ENCODE measurements around the gene PCDHGA9. TPM values are rescaled to one million over a fixed set of nuclear protein-coding genes. Genes with fewer than 3 reads are reported as not detected.
"Not testable (repeated sequence)": the region's sequence is repeated elsewhere in the genome, so short reads cannot be mapped to it uniquely, and the experiment has no call there.

Gene PCDHGA9
- polyA plus RNA-seq, 12 donors, result 2.8 to 5.2 (median 4.2) TPM; not detected in 1

DNA sequence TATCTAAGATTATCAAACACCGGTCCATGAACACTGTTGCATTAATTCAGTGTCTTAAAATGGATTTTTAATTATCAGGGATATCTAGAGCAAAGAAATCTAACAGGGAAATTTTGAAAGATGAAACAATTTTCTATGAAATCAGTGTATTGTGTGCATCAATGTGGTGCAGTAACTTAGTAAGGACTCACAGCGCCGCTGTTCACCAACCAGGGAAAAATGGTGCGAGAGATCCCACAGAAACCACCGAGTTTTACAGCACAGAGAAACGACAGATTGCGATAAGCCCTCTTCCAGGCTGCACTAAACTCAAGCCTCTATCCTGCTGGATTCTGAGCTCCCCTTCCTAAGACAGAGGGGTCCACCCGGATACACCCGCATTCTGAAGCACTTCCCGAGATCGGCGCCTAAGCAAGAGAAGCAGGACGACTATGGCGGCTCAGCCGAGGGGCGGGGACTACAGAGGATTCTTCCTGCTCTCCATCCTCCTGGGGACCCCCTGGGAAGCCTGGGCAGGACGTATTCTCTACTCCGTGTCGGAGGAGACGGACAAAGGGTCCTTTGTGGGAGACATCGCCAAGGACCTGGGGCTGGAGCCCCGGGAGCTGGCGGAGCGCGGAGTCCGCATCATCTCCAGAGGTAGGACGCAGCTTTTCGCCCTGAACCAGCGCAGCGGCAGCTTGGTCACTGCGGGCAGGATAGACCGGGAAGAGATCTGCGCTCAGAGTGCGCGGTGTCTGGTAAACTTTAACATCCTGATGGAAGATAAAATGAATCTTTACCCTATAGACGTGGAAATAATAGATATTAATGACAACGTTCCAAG lies 19.9 kb upstream of the PCDHGA9 start, which contains the start of gene PCDHGA7:
PCDHGA7 (plus strand) TSS at position 274 of the 826 bp plus-strand sequence; CDS start at position 432, 158 bp downstream.
- no peak for DNase-seq

- no peak for DNase-seq
These were observed 19.2 kb upstream of the PCDHGA9 start for GRCh38 chr5:141383345-141383744.

- no peak for DNase-seq
These were observed 17.9 kb upstream of the PCDHGA9 start for GRCh38 chr5:141384471-141385267.

DNA sequence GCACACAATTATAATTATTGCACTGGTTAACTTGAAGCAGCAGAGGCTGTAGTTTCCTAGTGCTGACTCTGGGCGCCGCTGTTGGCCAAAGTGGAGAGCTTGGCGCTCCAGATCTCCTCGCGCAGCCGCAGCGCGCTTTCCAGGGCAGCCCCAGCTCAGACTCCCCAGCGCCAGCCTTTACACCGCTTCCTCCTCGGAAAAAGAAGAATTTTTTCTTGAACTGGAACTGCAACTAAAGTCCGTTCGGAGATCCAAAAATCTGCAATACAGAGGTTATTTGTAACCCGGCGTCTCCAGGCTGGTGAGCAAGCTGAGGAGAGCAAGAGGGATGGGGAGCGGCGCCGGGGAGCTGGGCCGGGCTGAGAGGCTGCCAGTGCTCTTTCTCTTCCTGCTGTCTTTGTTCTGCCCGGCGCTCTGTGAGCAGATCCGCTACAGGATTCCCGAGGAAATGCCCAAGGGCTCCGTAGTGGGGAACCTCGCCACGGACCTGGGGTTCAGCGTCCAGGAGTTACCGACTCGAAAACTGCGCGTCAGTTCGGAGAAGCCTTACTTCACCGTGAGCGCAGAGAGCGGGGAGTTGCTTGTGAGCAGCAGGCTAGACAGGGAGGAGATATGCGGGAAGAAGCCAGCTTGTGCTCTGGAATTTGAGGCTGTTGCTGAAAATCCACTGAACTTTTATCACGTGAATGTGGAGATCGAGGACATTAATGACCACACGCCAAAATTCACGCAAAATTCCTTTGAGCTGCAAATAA lies 14.8 kb upstream of the PCDHGA9 start, which contains the start of gene PCDHGB4:
PCDHGB4 (plus strand) TSS at position 142 of the 755 bp plus-strand sequence; CDS start at position 329, 187 bp downstream.
- not testable (repeated sequence) for DNase-seq

DNA sequence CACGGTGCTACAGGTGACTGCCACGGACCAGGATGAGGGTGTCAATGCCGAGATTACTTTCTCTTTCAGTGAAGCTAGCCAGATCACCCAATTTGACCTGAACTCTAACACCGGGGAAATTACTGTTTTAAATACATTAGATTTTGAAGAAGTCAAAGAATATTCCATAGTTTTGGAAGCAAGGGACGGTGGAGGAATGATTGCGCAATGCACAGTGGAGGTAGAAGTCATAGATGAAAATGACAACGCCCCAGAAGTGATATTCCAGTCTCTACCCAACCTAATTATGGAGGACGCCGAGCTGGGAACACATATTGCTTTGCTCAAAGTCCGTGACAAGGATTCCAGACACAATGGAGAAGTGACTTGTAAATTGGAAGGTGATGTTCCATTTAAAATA lies 13.9 kb upstream of the PCDHGA9 start:
- no peak for DNase-seq

- no peak for DNase-seq
These were observed 13.2 kb upstream of the PCDHGA9 start for GRCh38 chr5:141389153-141390042.

GRCh38 chr5:141392429-141393198 lies 10.0 kb upstream of the PCDHGA9 start, which contains the start of gene PCDHGA8:
TSS of gene PCDHGA8 (plus strand) at chr5:141392633. CDS start at chr5:141392814, 181 bp downstream.
- no peak for DNase-seq

GRCh38 chr5:141393267-141393666 lies 9.3 kb upstream of the PCDHGA9 start:
- DNase-seq, result no peak

DNA sequence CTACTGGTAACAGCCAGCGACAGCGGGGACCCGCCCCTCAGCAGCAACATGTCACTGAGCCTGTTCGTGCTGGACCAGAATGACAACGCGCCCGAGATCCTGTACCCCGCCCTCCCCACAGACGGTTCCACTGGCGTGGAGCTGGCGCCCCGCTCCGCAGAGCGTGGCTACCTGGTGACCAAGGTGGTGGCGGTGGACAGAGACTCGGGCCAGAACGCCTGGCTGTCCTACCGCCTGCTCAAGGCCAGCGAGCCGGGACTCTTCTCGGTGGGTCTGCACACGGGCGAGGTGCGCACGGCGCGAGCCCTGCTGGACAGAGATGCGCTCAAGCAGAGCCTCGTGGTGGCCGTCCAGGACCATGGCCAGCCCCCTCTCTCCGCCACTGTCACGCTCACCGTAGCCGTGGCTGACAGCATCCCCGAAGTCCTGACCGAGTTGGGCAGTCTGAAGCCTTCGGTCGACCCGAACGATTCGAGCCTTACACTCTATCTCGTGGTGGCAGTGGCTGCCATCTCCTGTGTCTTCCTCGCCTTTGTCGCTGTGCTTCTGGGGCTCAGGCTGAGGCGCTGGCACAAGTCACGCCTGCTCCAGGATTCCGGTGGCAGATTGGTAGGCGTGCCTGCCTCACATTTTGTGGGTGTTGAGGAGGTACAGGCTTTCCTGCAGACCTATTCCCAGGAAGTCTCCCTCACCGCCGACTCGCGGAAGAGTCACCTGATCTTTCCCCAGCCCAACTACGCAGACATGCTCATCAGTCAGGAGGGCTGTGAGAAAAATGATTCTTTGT lies 8.0 kb upstream of the PCDHGA9 start:
- DNase-seq, result not testable (repeated sequence)

DNA sequence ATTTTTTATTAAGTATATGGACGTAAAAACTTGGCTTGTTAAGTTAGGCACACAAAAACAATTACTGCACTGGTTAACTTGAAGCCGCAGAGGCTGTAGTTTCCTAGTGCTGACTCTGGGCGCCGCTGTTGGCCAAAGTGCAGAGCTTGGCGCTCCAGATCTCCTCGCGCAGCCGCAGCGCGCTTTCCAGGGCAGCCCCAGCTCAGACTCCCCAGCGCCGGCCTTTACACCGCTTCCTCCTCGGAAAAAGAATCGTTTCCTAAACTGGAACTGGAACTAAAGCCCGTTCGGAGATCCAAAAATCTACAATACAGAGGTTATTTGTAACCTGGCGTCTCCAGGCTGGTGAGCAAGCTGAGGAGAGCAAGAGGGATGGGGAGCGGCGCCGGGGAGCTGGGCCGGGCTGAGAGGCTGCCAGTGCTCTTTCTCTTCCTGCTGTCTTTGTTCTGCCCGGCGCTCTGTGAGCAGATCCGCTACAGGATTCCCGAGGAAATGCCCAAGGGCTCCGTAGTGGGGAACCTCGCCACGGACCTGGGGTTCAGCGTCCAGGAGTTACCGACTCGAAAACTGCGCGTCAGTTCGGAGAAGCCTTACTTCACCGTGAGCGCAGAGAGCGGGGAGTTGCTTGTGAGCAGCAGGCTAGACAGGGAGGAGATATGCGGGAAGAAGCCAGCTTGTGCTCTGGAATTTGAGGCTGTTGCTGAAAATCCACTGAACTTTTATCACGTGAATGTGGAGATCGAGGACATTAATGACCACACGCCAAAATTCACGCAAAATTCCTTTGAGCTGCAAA lies 4.6 kb upstream of the PCDHGA9 start, which contains the start of gene PCDHGB5:
PCDHGB5 (plus strand) TSS at position 192 of the 796 bp plus-strand sequence; CDS start at position 373, 181 bp downstream.
- not testable (repeated sequence) for DNase-seq

DNA sequence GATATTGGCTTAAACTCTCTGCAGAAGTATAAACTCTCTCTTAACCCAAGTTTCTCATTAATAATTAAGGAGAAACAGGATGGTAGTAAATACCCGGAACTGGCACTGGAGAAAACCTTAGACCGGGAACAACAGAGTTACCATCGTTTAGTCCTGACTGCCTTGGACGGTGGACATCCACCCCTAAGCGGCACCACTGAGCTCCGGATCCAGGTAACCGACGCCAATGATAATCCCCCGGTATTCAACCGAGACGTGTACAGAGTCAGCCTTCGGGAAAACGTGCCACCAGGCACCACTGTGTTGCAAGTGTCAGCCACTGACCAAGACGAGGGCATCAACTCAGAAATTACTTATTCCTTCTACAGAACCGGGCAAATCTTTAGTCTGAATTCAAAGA lies 4.0 kb upstream of the PCDHGA9 start:
- no peak for DNase-seq

- no peak for DNase-seq
These were observed 2.9 kb upstream of the PCDHGA9 start for GRCh38 chr5:141399555-141400258.

DNA sequence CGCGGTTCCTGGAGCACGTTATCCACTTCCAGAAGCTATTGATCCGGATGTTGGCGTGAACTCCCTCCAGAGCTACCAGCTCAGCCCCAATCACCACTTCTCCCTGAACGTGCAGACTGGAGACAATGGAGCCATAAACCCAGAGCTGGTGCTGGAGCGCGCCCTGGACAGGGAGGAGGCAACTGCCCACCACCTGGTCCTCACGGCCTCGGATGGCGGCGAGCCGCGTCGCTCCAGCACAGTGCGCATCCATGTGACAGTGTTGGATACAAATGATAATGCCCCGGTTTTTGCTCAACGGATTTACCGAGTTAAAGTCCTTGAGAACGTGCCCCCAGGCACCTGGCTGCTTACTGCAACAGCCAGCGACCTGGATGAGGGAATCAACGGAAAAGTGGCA lies 809 bp downstream of the PCDHGA9 start:
- no peak for DNase-seq

GRCh38 chr5:141407790-141408505 lies 5.4 kb downstream of the PCDHGA9 start, which contains the start of gene PCDHGB6:
TSS of gene PCDHGB6 (plus strand) at chr5:141408021. CDS start at chr5:141408203, 182 bp downstream.
- DNase-seq, result not testable (repeated sequence)

GRCh38 chr5:141409598-141410306 lies 7.2 kb downstream of the PCDHGA9 start:
- DNase-seq, result no peak

- DNase-seq, result no peak
These were observed 9.0 kb downstream of the PCDHGA9 start for GRCh38 chr5:141411575-141411974.

Measured in muscle of arm (tissue), 12 donors.